KMS-11 (cell line): Measurements from ENCODE around the gene CHID1.

ENCODE experiments used
- H2AFZ ChIP-seq: fragments of 200-600 bp; sonication (generic); 2 replicates; pipeline ENCODE4 v1.6.1; 2016; ENCODE audit warnings: antibody characterized with exemption, mixed run types, low read depth
- H3K27ac ChIP-seq: fragments of 200-600 bp; sonication (generic); 2 replicates; pipeline ENCODE4 v1.6.1; 2016; ENCODE audit warnings: mild to moderate bottlenecking, mixed run types
- H3K27me3 ChIP-seq: fragments of 200-600 bp; sonication (generic); 2 replicates; pipeline ENCODE4 v1.6.1; 2017; ENCODE audit warnings: mild to moderate bottlenecking, low read depth, mixed run types, moderate library complexity; ENCODE audit not compliant: insufficient read depth
- H3K36me3 ChIP-seq: fragments of 200-600 bp; sonication (generic); 2 replicates; pipeline ENCODE4 v1.6.1; 2017; ENCODE audit warnings: mild to moderate bottlenecking, mixed run types; ENCODE audit not compliant: insufficient read depth
- H3K4me1 ChIP-seq: fragments of 200-600 bp; sonication (generic); 2 replicates; pipeline ENCODE4 v1.6.1; 2016; ENCODE audit warnings: mild to moderate bottlenecking, low read depth, mixed run types; ENCODE audit not compliant: poor library complexity, severe bottlenecking
- H3K4me2 ChIP-seq: fragments of 200-600 bp; sonication (generic); 2 replicates; pipeline ENCODE4 v1.7.0; 2016; ENCODE audit warnings: mild to moderate bottlenecking, mixed run types
- H3K4me3 ChIP-seq: fragments of 200-600 bp; sonication (generic); IDR thresholded peaks from 2 replicates; pipeline ENCODE4 v1.6.1; 2017; ENCODE audit warnings: low read depth, low read length, mixed read lengths; ENCODE audit not compliant: insufficient read depth
- H3K79me2 ChIP-seq: fragments of 200-600 bp; sonication (generic); 2 replicates; pipeline ENCODE4 v1.6.1; 2016; ENCODE audit warnings: low read depth, mixed run types; ENCODE audit not compliant: insufficient read depth
- H3K9ac ChIP-seq: fragments of 200-600 bp; sonication (generic); 2 replicates; pipeline ENCODE4 v1.6.1; 2016; ENCODE audit warnings: mild to moderate bottlenecking, mixed run types
- H4K20me1 ChIP-seq: fragments of 200-600 bp; sonication (generic); 2 replicates; pipeline ENCODE4 v1.6.1; 2016; ENCODE audit warnings: mild to moderate bottlenecking, mixed run types; ENCODE audit not compliant: insufficient read depth
- TF ChIP-seq, protein P1 (sequence below): fragments of 200-600 bp; sonication (generic); conservative IDR thresholded peaks from 2 replicates; pipeline ENCODE4 v1.6.1; 2017; ENCODE audit warnings: low read depth, mild to moderate bottlenecking, antibody characterized with exemption, low read length, moderate library complexity, mixed read lengths

Gene CHID1

DNA sequence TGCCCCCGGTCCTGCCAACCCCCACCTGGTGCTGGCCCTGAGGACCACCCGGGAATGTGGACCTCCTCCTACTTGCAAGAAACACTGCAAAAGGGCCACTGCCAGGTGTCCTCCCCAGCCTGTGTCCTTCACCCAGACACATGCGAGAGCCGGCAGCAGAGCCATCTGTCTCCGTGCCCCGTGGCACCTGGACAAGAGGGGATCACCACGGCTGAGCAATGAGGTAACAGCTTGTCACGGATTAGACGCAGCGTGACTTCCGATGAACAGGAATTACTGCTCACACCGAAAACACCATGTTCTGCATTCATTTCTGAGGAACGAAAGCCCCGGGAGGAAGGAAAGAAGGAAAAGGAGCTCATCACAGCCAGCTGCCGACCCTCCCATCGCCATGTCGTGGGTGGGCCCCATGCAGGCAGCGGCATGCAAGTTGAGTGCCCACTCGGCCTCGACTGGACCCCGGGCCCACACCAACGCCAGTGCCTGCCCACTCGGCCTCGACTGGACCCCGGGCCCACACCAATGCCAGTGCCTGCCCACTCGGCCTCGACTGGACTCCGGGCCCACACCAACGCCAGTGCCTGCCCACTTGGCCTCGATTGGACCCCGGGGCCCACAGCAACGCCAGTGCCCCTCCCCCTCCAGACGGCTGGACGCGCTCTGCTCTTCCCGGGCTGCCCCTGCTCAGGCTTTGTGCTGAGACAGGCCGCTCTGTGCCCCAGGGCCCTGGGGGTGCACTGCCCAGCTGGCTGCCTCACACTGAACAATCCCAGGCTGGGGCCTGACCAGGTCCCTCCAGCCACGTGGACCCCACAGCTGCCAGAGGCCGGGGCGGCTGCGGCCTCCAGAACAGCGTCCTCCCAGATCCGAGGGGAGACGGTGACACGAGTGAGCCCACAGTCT, 22.0 kb downstream of the CHID1 start:
- Histone ChIP-seq H2AFZ (no peak overlapping the region), H3K27ac (no peak overlapping the region), H3K4me1 (no peaks in the 10 kb centered on the region), H3K36me3 (no peaks in the 10 kb centered on the region), H3K79me2 (no peaks in the 10 kb centered on the region), H3K4me3 (no peak overlapping the region), H3K4me2 (no peak overlapping the region), H4K20me1 (no peaks in the 10 kb centered on the region), H3K27me3 (no peaks in the 10 kb centered on the region), H3K9ac (no peak overlapping the region)
- TF ChIP-seq, protein P1, sequence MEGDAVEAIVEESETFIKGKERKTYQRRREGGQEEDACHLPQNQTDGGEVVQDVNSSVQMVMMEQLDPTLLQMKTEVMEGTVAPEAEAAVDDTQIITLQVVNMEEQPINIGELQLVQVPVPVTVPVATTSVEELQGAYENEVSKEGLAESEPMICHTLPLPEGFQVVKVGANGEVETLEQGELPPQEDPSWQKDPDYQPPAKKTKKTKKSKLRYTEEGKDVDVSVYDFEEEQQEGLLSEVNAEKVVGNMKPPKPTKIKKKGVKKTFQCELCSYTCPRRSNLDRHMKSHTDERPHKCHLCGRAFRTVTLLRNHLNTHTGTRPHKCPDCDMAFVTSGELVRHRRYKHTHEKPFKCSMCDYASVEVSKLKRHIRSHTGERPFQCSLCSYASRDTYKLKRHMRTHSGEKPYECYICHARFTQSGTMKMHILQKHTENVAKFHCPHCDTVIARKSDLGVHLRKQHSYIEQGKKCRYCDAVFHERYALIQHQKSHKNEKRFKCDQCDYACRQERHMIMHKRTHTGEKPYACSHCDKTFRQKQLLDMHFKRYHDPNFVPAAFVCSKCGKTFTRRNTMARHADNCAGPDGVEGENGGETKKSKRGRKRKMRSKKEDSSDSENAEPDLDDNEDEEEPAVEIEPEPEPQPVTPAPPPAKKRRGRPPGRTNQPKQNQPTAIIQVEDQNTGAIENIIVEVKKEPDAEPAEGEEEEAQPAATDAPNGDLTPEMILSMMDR: no peak

DNA sequence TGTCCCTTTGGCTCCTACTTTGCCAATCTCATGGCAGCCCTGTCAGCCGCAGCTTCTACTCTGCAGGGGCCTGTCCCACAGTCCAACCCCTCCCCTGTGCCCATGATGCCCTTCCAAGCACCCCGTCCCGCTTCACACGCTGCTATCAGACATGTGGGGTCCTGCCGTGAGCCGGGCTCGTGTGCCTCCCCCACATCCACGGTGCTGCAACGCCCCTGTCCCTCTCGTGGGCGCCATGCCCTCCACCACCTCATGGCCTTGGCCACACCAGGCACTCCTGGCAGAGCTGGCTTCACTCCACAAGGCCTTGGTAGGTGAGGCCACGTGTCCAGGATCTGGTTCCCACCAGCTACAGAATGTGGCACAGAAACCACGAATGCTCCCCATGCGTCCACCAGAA, 23.0 kb downstream of the CHID1 start:
- Histone ChIP-seq H3K79me2 (no peaks in the 10 kb centered on the region), H4K20me1 (no peaks in the 10 kb centered on the region), H3K4me1 (no peaks in the 10 kb centered on the region), H3K4me3 (no peak overlapping the region), H3K27me3 (no peaks in the 10 kb centered on the region), H3K36me3 (no peaks in the 10 kb centered on the region), H3K9ac (no peak overlapping the region), H3K4me2 (no peak overlapping the region), H3K27ac (no peak overlapping the region), H2AFZ (no peak overlapping the region)
- TF ChIP-seq, protein P1: no peak

DNA sequence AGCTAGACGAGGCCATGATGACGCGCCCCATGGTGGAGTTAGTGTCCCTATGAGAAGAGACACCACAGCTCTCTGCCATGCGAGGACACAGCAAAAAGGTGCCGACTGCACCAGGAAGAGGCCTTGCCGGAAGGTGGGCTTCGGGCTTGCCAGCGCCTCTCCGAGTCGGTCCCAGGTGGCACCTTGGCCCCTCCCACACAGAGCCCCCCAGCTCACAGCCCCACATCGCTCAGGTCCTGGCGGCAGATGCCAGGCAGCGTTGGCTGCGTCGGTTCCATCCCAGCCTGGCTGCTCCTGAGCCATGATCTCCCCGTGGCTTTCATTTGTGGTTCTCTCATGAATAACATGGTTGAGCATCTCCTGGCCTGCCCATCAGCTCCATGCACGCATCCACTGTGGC, 24.0 kb downstream of the CHID1 start:
- Histone ChIP-seq H3K4me3 (no peak overlapping the region), H3K79me2 (no peaks in the 10 kb centered on the region), H3K9ac (no peak overlapping the region), H3K27me3 (no peaks in the 10 kb centered on the region), H3K4me2 (no peak overlapping the region), H3K27ac (no peak overlapping the region), H3K36me3 (no peaks in the 10 kb centered on the region), H4K20me1 (no peaks in the 10 kb centered on the region), H2AFZ (no peak overlapping the region), H3K4me1 (no peaks in the 10 kb centered on the region)
- TF ChIP-seq, protein P1: no peak

DNA sequence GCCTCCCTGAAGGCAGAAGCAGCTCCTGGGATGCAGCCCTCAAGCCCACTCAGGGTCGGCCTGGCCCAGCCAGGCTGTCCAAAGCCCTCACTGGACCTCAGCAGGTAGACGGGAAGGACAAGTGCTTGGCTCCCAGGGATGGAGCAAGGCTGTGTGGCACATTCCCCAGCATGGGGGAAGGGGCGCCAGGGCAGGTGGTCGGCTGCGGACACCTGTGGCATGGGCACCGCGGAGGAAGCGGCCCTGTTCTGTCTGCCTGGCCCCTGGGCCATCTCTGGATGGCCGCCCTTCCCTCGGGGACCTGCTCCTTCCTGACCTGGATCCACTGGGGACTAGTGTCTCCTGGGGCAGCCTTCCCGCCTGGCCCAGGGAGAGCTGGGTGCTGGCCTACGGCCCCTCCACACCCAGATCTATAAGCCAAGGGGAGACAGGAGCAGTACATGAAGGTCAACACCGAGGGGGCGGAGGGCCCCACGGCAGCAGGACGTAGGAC, 26.0 kb downstream of the CHID1 start:
- no peaks in the 10 kb centered on the region for H3K36me3 ChIP-seq
- TF ChIP-seq, protein P1: no peak

More for the DNA sequence above, 26.0 kb downstream of the CHID1 start:
- no peak overlapping the region for H2AFZ ChIP-seq
- no peaks in the 10 kb centered on the region for H3K27me3 ChIP-seq
- no peak overlapping the region for H3K4me2 ChIP-seq
- H4K20me1 ChIP-seq: no peaks in the 10 kb centered on the region
- no peak overlapping the region for H3K27ac ChIP-seq
- H3K79me2 ChIP-seq: no peaks in the 10 kb centered on the region
- no peaks in the 10 kb centered on the region for H3K4me1 ChIP-seq
- H3K9ac ChIP-seq: no peak overlapping the region
- no peak overlapping the region for H3K4me3 ChIP-seq
